Measurements from ENCODE around the gene HSP90AA1.

Gene HSP90AA1

DNA sequence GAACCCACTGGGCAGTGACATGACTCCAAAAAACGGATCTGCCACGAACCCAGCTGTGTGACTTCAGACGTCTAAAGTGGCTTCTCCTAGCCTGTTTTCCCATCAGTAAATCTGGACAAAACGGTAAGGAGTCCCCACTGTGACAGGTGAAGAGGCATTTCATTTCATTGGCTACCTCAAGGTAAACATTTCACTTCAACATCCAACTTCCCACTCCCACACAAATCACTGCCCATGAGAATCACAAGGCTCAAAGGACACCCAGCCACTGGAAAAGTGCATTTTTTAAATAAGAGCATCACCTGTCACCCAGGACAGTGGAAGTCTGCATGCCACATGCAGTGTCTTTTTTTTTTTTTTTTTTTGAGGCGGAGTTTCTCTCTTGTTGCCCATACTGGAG is 27.9 kb downstream of the HSP90AA1 start:
- Histone ChIP-seq H3K4me3 (ENCODE audit: low read depth, low read length) (no peak overlapping the region), H3K9me3 (ENCODE audit: control insufficient read depth, insufficient read depth, low read length) (no peaks in the 10 kb centered on the region), H3K27me3 (ENCODE audit: control insufficient read depth, insufficient read depth, low read length) (no peaks in the 10 kb centered on the region), H3K9ac (ENCODE audit: low read depth, low read length) (no peak overlapping the region), H3K4me1 (ENCODE audit: control insufficient read depth, insufficient read depth, low read length) (peaks cover 4% of the 10 kb centered on the region), H3K36me3 (ENCODE audit: control insufficient read depth, insufficient read depth, low read length) (no peaks in the 10 kb centered on the region)

- Histone ChIP-seq H3K27me3 (ENCODE audit: control insufficient read depth, insufficient read depth, low read length) (no peaks in the 10 kb centered on the region), H3K4me3 (ENCODE audit: low read depth, low read length) (no peak overlapping the region), H3K9me3 (ENCODE audit: control insufficient read depth, insufficient read depth, low read length) (no peaks in the 10 kb centered on the region), H3K4me1 (ENCODE audit: control insufficient read depth, insufficient read depth, low read length) (peaks cover 4% of the 10 kb centered on the region), H3K9ac (ENCODE audit: low read depth, low read length) (no peak overlapping the region), H3K36me3 (ENCODE audit: control insufficient read depth, insufficient read depth, low read length) (no peaks in the 10 kb centered on the region)
Observed at GRCh38 chr14:102058146-102058545, 28.7 kb downstream of the HSP90AA1 start.

DNA sequence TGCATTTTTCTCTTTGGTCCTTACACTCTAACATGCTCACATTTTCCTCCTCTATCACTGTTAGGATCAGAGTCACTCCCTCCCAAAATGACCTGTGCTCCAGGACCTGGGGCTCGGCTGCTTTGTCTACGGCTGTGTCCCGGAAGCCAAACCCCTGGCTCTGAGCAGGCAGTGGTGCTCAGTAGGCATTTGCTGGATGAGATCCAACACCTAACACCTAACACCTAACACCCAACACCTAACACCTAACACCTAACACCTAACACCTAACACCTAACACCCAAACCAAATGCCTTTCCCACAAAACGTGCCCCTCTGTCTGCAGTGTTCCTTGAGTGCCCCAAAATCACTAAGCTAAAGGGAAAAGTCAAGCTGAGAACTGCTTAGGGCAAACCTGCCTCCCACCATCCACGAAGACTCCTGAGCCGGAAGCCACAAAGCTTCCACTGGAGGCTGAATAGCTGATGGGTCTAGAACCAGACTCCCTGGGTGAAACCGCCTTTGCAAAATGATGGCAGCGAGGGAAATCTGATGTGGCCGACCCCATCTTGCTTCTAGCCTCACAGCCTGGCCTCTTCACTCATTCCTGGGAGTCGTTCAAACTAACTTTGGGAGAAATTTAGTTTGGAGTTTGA is 29.2 kb downstream of the HSP90AA1 start:
- peak overlapping the region; percentile 32 for H3K9ac ChIP-seq (ENCODE audit: low read depth, low read length)
- H3K27me3 ChIP-seq (ENCODE audit: control insufficient read depth, insufficient read depth, low read length), result no peaks in the 10 kb centered on the region
- H3K4me3 ChIP-seq (ENCODE audit: low read depth, low read length), result no peak overlapping the region
- peaks cover 2% of the 10 kb centered on the region for H3K36me3 ChIP-seq (ENCODE audit: control insufficient read depth, insufficient read depth, low read length)
- no peaks in the 10 kb centered on the region for H3K9me3 ChIP-seq (ENCODE audit: control insufficient read depth, insufficient read depth, low read length)
- peaks cover 4% of the 10 kb centered on the region for H3K4me1 ChIP-seq (ENCODE audit: control insufficient read depth, insufficient read depth, low read length)

DNA sequence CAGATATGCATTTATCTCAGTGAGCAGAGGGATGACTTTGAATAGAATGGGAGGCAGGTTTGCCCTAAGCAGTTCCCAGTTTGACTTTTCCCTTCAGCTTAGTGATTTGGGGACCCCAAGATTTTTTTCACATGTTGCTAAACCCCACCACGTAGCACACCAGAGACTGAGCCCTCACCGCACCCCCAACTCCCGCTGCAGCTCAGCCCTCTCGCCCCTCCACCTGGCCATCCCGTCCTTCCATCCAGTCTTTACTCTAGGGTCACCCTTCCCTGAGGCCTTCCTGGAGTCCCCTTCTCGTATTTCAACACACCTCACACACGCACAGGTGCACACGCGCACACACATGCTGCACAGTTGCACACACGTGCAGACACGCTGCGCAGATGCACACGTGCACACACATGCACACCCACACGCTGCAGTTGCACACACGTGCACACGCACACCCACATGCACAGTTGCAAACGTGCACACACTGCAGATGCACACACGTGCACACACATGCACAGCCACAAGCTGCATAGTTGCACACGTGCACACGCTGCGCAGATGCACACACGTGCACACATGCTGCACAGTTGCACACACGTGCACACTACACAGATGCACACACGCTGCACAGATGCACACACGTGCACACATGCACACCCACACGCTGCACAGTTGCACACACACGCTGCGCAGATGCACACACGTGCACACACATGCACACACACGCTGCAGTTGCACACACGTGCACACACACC is 30.0 kb downstream of the HSP90AA1 start:
- Histone ChIP-seq H3K9me3 (ENCODE audit: control insufficient read depth, insufficient read depth, low read length) (no peaks in the 10 kb centered on the region), H3K27me3 (ENCODE audit: control insufficient read depth, insufficient read depth, low read length) (no peaks in the 10 kb centered on the region)

GRCh38 chr14:102055181-102055901 is 31.5 kb downstream of the HSP90AA1 start:
- Histone ChIP-seq H3K27me3 (ENCODE audit: control insufficient read depth, insufficient read depth, low read length) (no peaks in the 10 kb centered on the region), H3K9ac (ENCODE audit: low read depth, low read length) (no peak overlapping the region), H3K4me1 (ENCODE audit: control insufficient read depth, insufficient read depth, low read length) (peaks cover 4% of the 10 kb centered on the region), H3K4me3 (ENCODE audit: low read depth, low read length) (no peak overlapping the region), H3K9me3 (ENCODE audit: control insufficient read depth, insufficient read depth, low read length) (no peaks in the 10 kb centered on the region), H3K36me3 (ENCODE audit: control insufficient read depth, insufficient read depth, low read length) (peaks cover 9% of the 10 kb centered on the region)

More for the DNA sequence above, 30.0 kb downstream of the HSP90AA1 start:
- Histone ChIP-seq H3K9ac (ENCODE audit: low read depth, low read length) (no peak overlapping the region), H3K4me3 (ENCODE audit: low read depth, low read length) (no peak overlapping the region), H3K4me1 (ENCODE audit: control insufficient read depth, insufficient read depth, low read length) (peaks cover 4% of the 10 kb centered on the region), H3K36me3 (ENCODE audit: control insufficient read depth, insufficient read depth, low read length) (peaks cover 4% of the 10 kb centered on the region)

GRCh38 chr14:102052522-102052921 is 34.3 kb downstream of the HSP90AA1 start:
- Histone ChIP-seq H3K4me3 (ENCODE audit: low read depth, low read length) (no peak overlapping the region), H3K9me3 (ENCODE audit: control insufficient read depth, insufficient read depth, low read length) (no peaks in the 10 kb centered on the region), H3K27me3 (ENCODE audit: control insufficient read depth, insufficient read depth, low read length) (no peaks in the 10 kb centered on the region), H3K9ac (ENCODE audit: low read depth, low read length) (no peak overlapping the region), H3K4me1 (ENCODE audit: control insufficient read depth, insufficient read depth, low read length) (peaks cover under 1% of the 10 kb centered on the region), H3K36me3 (ENCODE audit: control insufficient read depth, insufficient read depth, low read length) (peaks cover 37% of the 10 kb centered on the region)

DNA sequence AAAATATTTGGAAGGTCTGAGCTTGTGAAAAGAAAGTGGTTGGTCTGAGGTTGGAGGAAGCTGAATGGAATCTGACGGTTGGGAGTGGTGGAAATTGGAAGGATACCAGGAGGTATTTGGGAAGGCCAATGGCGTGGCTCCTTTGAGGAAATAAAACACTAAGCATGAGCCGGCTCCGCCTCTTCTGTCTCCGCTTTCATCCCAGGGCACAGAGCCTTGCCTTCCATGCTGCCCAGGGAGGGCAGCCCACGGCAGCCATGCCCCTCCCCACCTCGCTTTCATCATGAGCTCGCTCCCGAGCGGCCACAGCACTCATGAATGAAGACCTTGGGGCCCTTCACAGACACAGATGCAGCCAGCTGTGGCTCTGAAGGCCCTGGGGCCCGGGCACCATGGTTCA is 36.2 kb downstream of the HSP90AA1 start:
- Histone ChIP-seq H3K36me3 (ENCODE audit: control insufficient read depth, insufficient read depth, low read length) (peaks cover 47% of the 10 kb centered on the region), H3K4me1 (ENCODE audit: control insufficient read depth, insufficient read depth, low read length) (no peaks in the 10 kb centered on the region), H3K27me3 (ENCODE audit: control insufficient read depth, insufficient read depth, low read length) (no peaks in the 10 kb centered on the region), H3K9ac (ENCODE audit: low read depth, low read length) (no peak overlapping the region), H3K9me3 (ENCODE audit: control insufficient read depth, insufficient read depth, low read length) (no peaks in the 10 kb centered on the region), H3K4me3 (ENCODE audit: low read depth, low read length) (no peak overlapping the region)

DNA sequence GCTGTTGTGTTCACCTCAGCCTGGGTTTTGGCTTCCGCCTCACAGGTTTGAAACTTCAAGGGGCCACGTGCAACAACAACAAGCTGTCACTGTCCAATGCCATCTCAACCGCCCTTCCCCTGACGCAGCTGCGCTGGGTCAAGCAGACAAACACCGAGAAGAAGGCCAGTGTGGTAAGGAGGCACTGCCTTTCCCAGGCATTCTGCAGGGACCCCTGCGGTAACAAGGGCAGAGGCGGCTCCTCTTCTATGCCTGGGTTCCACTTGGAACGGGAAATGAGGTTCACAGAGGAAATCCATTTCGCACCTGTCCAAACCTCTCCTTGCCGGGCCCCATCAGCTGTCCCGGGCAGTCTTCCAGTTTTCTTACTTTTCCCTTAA is 36.8 kb downstream of the HSP90AA1 start:
- no peak overlapping the region for H3K4me3 ChIP-seq (ENCODE audit: low read depth, low read length)
- H3K4me1 ChIP-seq (ENCODE audit: control insufficient read depth, insufficient read depth, low read length), result no peaks in the 10 kb centered on the region
- no peaks in the 10 kb centered on the region for H3K27me3 ChIP-seq (ENCODE audit: control insufficient read depth, insufficient read depth, low read length)
- H3K9me3 ChIP-seq (ENCODE audit: control insufficient read depth, insufficient read depth, low read length), result no peaks in the 10 kb centered on the region
- peaks cover 49% of the 10 kb centered on the region for H3K36me3 ChIP-seq (ENCODE audit: control insufficient read depth, insufficient read depth, low read length)
- no peak overlapping the region for H3K9ac ChIP-seq (ENCODE audit: low read depth, low read length)

DNA sequence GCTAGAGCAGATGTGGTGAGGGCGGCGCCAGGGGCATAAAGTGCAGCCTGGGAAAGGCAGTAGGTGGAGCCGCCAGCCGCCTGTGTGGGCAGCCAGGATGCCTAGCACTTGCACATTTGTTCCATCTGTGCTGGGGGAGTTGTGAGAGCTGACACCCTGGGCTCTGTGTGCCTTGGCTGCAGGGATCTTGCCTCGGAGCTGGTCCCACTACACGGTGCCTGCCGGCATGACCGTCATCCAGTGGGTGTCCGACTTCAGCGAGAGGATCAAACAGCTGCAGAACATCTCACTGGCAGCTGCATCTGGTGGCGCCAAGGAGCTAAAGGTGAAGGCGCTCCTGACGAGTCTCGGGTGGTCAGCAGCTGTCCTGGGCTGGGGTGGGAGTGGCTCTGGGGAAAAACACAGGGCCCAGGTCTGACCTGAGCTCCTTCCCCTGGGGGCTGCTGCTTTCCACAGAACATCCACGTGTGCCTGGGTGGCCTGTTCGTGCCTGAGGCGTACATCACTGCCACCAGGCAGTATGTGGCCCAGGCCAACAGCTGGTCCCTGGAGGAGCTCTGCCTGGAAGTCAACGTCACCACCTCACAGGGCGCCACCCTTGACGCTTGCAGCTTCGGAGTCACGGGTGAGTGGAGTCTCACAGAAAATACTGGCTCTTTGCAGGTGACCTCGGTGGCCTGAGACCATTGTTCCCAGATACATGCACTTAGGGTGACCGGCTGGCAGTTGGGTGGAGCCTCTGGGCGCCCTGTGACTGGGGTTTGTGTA is 37.4 kb downstream of the HSP90AA1 start:
- Histone ChIP-seq H3K9me3 (ENCODE audit: control insufficient read depth, insufficient read depth, low read length) (no peaks in the 10 kb centered on the region), H3K27me3 (ENCODE audit: control insufficient read depth, insufficient read depth, low read length) (no peaks in the 10 kb centered on the region), H3K4me3 (ENCODE audit: low read depth, low read length) (no peak overlapping the region), H3K4me1 (ENCODE audit: control insufficient read depth, insufficient read depth, low read length) (no peaks in the 10 kb centered on the region), H3K9ac (ENCODE audit: low read depth, low read length) (no peak overlapping the region), H3K36me3 (ENCODE audit: control insufficient read depth, insufficient read depth, low read length) (peaks cover 54% of the 10 kb centered on the region)

DNA sequence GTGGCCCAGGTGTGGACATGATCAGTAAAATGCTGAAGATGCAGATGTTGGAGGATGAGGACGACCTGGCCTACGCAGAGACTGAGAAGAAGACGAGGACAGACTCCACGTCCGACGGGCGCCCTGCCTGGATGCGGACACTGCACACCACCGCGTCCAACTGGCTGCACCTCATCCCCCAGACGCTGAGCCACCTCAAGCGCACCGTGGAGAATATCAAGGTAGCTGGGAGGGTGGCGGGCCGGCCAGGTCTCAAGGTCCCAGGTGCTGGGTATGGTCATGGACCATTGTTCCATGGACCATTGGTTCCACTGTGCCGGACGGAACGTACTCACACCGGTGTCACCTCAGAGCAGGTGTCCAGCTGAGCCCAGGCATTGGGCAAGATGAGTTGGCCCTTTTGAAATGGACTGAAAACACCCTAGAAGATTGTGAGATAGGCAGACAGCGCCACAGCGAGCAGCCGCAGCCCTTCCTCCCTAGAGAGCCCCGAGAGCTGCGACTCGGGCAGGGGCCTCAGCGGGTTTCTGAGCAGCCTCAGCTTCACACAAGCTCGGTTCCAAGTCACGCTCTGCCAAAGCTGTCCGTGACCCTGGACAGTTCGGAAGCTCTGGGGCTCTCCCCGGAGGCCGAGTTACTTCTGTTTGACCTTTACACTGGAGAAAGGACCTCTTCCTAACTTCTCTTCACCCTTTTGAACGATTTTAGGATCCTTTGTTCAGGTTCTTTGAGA is 38.9 kb downstream of the HSP90AA1 start:
- Histone ChIP-seq H3K27me3 (ENCODE audit: control insufficient read depth, insufficient read depth, low read length) (no peaks in the 10 kb centered on the region), H3K9me3 (ENCODE audit: control insufficient read depth, insufficient read depth, low read length) (no peaks in the 10 kb centered on the region), H3K4me1 (ENCODE audit: control insufficient read depth, insufficient read depth, low read length) (no peaks in the 10 kb centered on the region), H3K4me3 (ENCODE audit: low read depth, low read length) (no peak overlapping the region), H3K9ac (ENCODE audit: low read depth, low read length) (no peak overlapping the region), H3K36me3 (ENCODE audit: control insufficient read depth, insufficient read depth, low read length) (peaks cover 69% of the 10 kb centered on the region)
